K562 (cell line): ENCODE results near the gene MFAP5. TPM values are rescaled to one million over a fixed set of nuclear protein-coding genes. Genes with fewer than 3 reads are reported as not detected.
A peak's percentile ranks its signal among the peaks of the same experiment; 100 is the strongest.

Source experiments
- FOXM1 ChIP-seq, 2 experiments: fragments of 450-650 bp in 1 of 2; sonication (generic) in 1 of 2; formaldehyde crosslinking in 1 of 2; IDR thresholded peaks; 2 replicates each; pipeline versions ENCODE4 v1.6.1 to v1.9.0; 2017 to 2022; ENCODE audit warnings: low read depth in 2 of 2, mild to moderate bottlenecking in 2 of 2, missing genetic modification reagents in 1 of 2, moderate library complexity in 1 of 2
- PTRF ChIP-seq: fragments of 450-650 bp; IDR thresholded peaks from 2 replicates; pipeline ENCODE4 v1.6.1; 2016; ENCODE audit warnings: mild to moderate bottlenecking, missing genetic modification characterization, missing compliant biosample characterization
- SMAD4 ChIP-seq: fragments of 250-450 bp; sonication (Bioruptor Pico); conservative IDR thresholded peaks from 2 replicates; pipeline ENCODE4 v1.8.0; 2021; ENCODE audit warnings: inconsistent platforms, mild to moderate bottlenecking, moderate library complexity
- SP2 ChIP-seq: IDR thresholded peaks from 2 replicates; pipeline ENCODE4 v1.6.1; 2011; ENCODE audit warnings: mild to moderate bottlenecking, low read depth, low read length, moderate library complexity; ENCODE audit not compliant: poor library complexity, severe bottlenecking; ENCODE audit errors: extremely low read depth
- TEAD4 ChIP-seq, 2 experiments: sonication (generic) in 1 of 2; formaldehyde crosslinking in 1 of 2; IDR thresholded peaks; 2 replicates each; pipeline versions ENCODE4 v1.6.1 to v1.8.0; 2012 to 2022; ENCODE audit warnings: borderline replicate concordance in 1 of 2, inconsistent platforms in 1 of 2, low read length in 1 of 2, mild to moderate bottlenecking in 1 of 2, missing genetic modification reagents in 1 of 2
- TRIM28 ChIP-seq: fragments of 450-650 bp; IDR thresholded peaks from 2 replicates; pipeline ENCODE4 v1.6.1; 2017
- ZBTB17 ChIP-seq: fragments of 450-650 bp; formaldehyde crosslinking; IDR thresholded peaks from 2 replicates; pipeline ENCODE4 v1.4.0; 2020; ENCODE audit warnings: mild to moderate bottlenecking
- ZBTB7A ChIP-seq: IDR thresholded peaks from 2 replicates; pipeline ENCODE4 v1.6.1; 2011; ENCODE audit warnings: low read depth, mild to moderate bottlenecking, low read length, moderate library complexity, borderline replicate concordance; ENCODE audit not compliant: control insufficient read depth
- ZNF407 ChIP-seq: fragments of 450-650 bp; IDR thresholded peaks from 2 replicates; pipeline ENCODE4 v1.6.1; 2016; ENCODE audit warnings: low read depth
- ZNF766 ChIP-seq: fragments of 200-800 bp; sonication (Bioruptor generic); conservative IDR thresholded peaks from 2 replicates; pipeline ENCODE4 v1.6.1; 2016; ENCODE audit warnings: missing genetic modification characterization, missing compliant biosample characterization
- polyA plus RNA-seq, 8 experiments: library from polyadenylated mRNA; depleted of rRNA in 4 of 8; stranded (reverse) in 5 of 8; unstranded in 3 of 8; fragments of >200 nt; fragmentation: Nextera tagmentation in 2 of 8; fragmentation: Illumina TruSeq in 1 of 8; extraction: Ambion mirVana in 2 of 8; extraction: Trizol in 1 of 8; gene quantifications; 2 replicates each; pipeline versions ENCODE4 v1.2.1 to v1.2.3, GENCODE V29; 2011 to 2014; ENCODE audit warnings: inconsistent platforms in 1 of 8, missing spikeins in 1 of 8
- total RNA-seq, 7 experiments: library from RNA; depleted of rRNA in 6 of 7; stranded (reverse); fragments of >200 nt in 6 of 7; fragmentation: Illumina TruSeq in 2 of 7; extraction: Trizol in 2 of 7; gene quantifications; 2 replicates each; pipeline versions ENCODE4 v1.2.1 to v1.2.3, GENCODE V29; 2011 to 2021; ENCODE audit warnings: low replicate concordance in 1 of 7

Gene MFAP5
- total and polyA plus RNA-seq, 9 of the 15 experiments (the other 6 are each of a cell fraction or from before 2014, with no cell fraction given), result not detected

DNA sequence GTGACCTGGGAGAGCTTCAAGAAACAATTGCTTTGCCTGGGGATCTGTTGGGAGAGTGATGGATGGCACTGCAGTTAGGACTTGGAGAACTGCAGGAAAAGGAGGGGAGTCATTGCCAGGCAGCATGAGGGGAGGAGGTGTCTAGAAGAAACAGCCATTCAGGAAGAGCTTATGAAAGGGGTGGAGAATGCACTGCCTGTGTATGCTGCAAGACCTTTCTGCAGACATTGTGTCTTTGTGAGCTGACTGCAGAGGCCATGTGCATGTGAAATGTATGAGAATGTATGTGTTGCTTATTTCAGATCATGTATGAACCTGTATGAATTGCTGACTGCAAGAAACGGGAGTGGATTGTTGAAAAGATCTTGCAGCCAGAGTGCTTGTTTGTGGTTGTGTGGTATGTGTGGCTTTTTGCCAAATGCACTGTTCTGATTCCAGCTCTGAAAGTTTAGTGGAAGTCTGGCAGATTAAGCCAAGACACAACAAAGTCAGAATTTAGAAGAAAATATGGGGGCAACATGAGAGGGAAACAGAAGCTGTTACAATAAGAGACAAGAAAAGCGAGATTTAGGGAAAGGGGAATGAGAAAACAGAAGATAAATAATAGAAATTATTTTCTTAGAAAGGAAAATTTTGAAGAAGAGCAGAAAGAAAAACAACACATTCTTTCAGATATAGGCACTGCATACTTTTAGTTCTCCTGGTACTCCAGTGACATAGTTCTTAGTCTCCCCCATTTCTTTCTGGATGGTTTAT lies 25.4 kb upstream of the MFAP5 start (continued):
- TF ChIP-seq ZNF407, result no peak
- TF ChIP-seq SMAD4 (CRISPR knock-in tag), result peak; percentile 63; the same call in 1 of the 2 replicates
- TF ChIP-seq SP2, result no peak
- peak; percentile 48 for TF ChIP-seq TEAD4 (IDR thresholded peaks at IDR 0.05; ENCODE audit: low read length)
- TF ChIP-seq TEAD4 (CRISPR knock-in tag; IDR thresholded peaks at IDR 0.05; ENCODE audit: borderline replicate concordance), result no peak
- no peak for TF ChIP-seq TRIM28
- TF ChIP-seq ZBTB7A, result no peak
- no peak for TF ChIP-seq FOXM1 (IDR thresholded peaks at IDR 0.05; ENCODE audit: low read depth)
- no peak for TF ChIP-seq FOXM1 (CRISPR knock-in tag; IDR thresholded peaks at IDR 0.05; ENCODE audit: low read depth)
- TF ChIP-seq ZNF766 (CRISPR knock-in tag), result no peak
- no peak for TF ChIP-seq ZBTB17 (CRISPR knock-in tag)
- no peak for TF ChIP-seq PTRF (tag)
